Activated CD8-positive, alpha-beta T cell treated with anti-CD3 and anti-CD28 coated beads, Interleukin-2, amount 10 ng/mL, durations not matched to agents 7 days and 5 days (primary cell): ENCODE measurements around the gene COPS6. TPM values are rescaled to one million over a fixed set of nuclear protein-coding genes. Genes with fewer than 3 reads are reported as not detected.
A peak's percentile ranks its signal among the peaks of the same experiment; 100 is the strongest.

Experiments
- ATAC-seq: fragments of 150-1000 bp; cut with Tn5 transposase; one replicate; pipeline ENCODE4 v1.10.0; 2021; ENCODE audit warnings: moderate library complexity
- CTCF ChIA-PET: fragments of 350-600 bp; sonication (Branson Sonifier 250); formaldehyde crosslinking; loops from one replicate; lab custom pipeline; 2021; ENCODE audit warnings: antibody characterized with exemption; lab: Charles Lee
- POLR2A ChIA-PET: fragments of 350-600 bp; sonication (Branson Sonifier 250); formaldehyde crosslinking; loops from one replicate; lab custom pipeline; 2021; ENCODE audit warnings: antibody characterized with exemption; lab: Charles Lee
- DNase-seq: peaks from one replicate; pipeline ENCODE4 v3.0.0-alpha.2; 2020
- H3K27ac Mint-ChIP-seq: one replicate; pipeline ENCODE4 v1.8.0; 2021; ENCODE audit warnings: mild to moderate bottlenecking, mixed read lengths
- H3K27me3 Mint-ChIP-seq: one replicate; pipeline ENCODE4 v1.8.0; 2021; ENCODE audit warnings: low read depth, mixed read lengths
- H3K36me3 Mint-ChIP-seq: one replicate; pipeline ENCODE4 v1.8.0; 2021; ENCODE audit warnings: low read depth, mixed read lengths
- H3K4me1 Mint-ChIP-seq: one replicate; pipeline ENCODE4 v1.8.0; 2021; ENCODE audit warnings: low read depth, mixed read lengths
- H3K4me3 Mint-ChIP-seq: one replicate; pipeline ENCODE4 v1.8.0; 2021; ENCODE audit warnings: mild to moderate bottlenecking, mixed read lengths
- H3K9me3 Mint-ChIP-seq: one replicate; pipeline ENCODE4 v1.8.0; 2022; ENCODE audit warnings: mixed read lengths; ENCODE audit not compliant: insufficient read depth
- total RNA-seq, 2 experiments: library from RNA; stranded (reverse); gene quantifications; one replicate each; pipeline ENCODE4 v1.2.3, GENCODE V29; 2021

COPS6 gene
- total RNA-seq, 2 experiments from 2014 or later, result 74.0 to 78.3 TPM

GRCh38 chr7:100080907-100081534, 7.7 kb upstream of the COPS6 start:
- Mint-ChIP-seq H3K27ac (peak overlapping the region; percentile 72), H3K9me3 (no peaks in the 10 kb centered on the region), H3K36me3 (peaks cover 21% of the 10 kb centered on the region), H3K27me3 (peaks cover 3% of the 10 kb centered on the region), H3K4me1 (peaks cover 25% of the 10 kb centered on the region), H3K4me3 (peak overlapping the region; percentile 83)
- DNase-seq (no peak), ATAC-seq (no peak)
- ChIA-PET CTCF (interaction anchor here (0.9 to 1.2 kb wide), 3 partner anchors 9 to 96 kb away, joined by 3 read pairs; partner anchors contain the start of genes GPC2 and STAG3), POLR2A (interaction anchor here (0.6 to 3.0 kb wide), 4 partner anchors 19 to 161 kb away, joined by 3 to 19 read pairs (median 4); partner anchors contain the start of genes AP4M1, MCM7, ZKSCAN1 and ZSCAN21)

GRCh38 chr7:100081535-100082102, 7.2 kb upstream of the COPS6 start, which contains the start of gene ZNF3:
Gene ZNF3 (minus strand): TSS chr7:100081723. CDS start chr7:100077357, 4,366 bp downstream.
- peak; percentile 99 for DNase-seq
- peaks cover 25% of the 10 kb centered on the region for H3K4me1 Mint-ChIP-seq
- POLR2A ChIA-PET, result interaction anchor here (0.7 to 3.0 kb wide), 8 partner anchors 13 to 673 kb away, joined by 3 to 19 read pairs (median 4); partner anchors contain the start of genes AP4M1, BUD31, MCM7 and PDAP1
- H3K27me3 Mint-ChIP-seq, result peaks cover 3% of the 10 kb centered on the region
- H3K27ac Mint-ChIP-seq, result peak within 1 kb of the TSS; percentile 90
- CTCF ChIA-PET, result interaction anchor here (0.7 to 1.4 kb wide), 14 partner anchors 10 to 450 kb away, joined by 3 to 10 read pairs (median 4); partner anchors contain the start of genes ZKSCAN1 and ZSCAN21
- peaks cover 17% of the 10 kb centered on the region for H3K36me3 Mint-ChIP-seq
- peak; percentile 91 for ATAC-seq
- H3K4me3 Mint-ChIP-seq, result peak within 1 kb of the TSS; percentile 83
- no peaks in the 10 kb centered on the region for H3K9me3 Mint-ChIP-seq

GRCh38 chr7:100082978-100083377, 5.8 kb upstream of the COPS6 start:
- Mint-ChIP-seq H3K4me1 (peaks cover 31% of the 10 kb centered on the region), H3K36me3 (peaks cover 9% of the 10 kb centered on the region), H3K27me3 (peaks cover 3% of the 10 kb centered on the region), H3K9me3 (no peaks in the 10 kb centered on the region), H3K27ac (peak overlapping the region; percentile 82), H3K4me3 (peak overlapping the region; percentile 83)
- DNase-seq (no peak), ATAC-seq (no peak)
- ChIA-PET POLR2A (interaction anchor here (0.6 to 3.0 kb wide), 9 partner anchors 12 to 524 kb away, joined by 3 to 19 read pairs (median 4); partner anchors contain the start of genes AP4M1, MBLAC1, MCM7 and TRIM4), CTCF (interaction anchor here (0.8 to 2.0 kb wide), 17 partner anchors 10 to 451 kb away, joined by 3 to 10 read pairs (median 4); partner anchors contain the start of genes AP4M1, TRIM4, ZKSCAN1 and ZSCAN21)

GRCh38 chr7:100085515-100085914, 3.3 kb upstream of the COPS6 start:
- H3K27ac Mint-ChIP-seq, result no peak overlapping the region
- no peak overlapping the region for H3K4me3 Mint-ChIP-seq
- CTCF ChIA-PET, result interaction anchor here (0.9 to 1.7 kb wide), 3 partner anchors 45 to 172 kb away, joined by 3 to 8 read pairs (median 4); no protein-coding TSS in a partner anchor
- DNase-seq, result no peak
- peaks cover 37% of the 10 kb centered on the region for H3K4me1 Mint-ChIP-seq
- POLR2A ChIA-PET, result interaction anchor here (1.3 kb wide), 1 partner anchor 10 kb away, joined by 3 read pairs; no protein-coding TSS in a partner anchor
- peaks cover 3% of the 10 kb centered on the region for H3K36me3 Mint-ChIP-seq
- H3K9me3 Mint-ChIP-seq, result no peaks in the 10 kb centered on the region
- peaks cover 3% of the 10 kb centered on the region for H3K27me3 Mint-ChIP-seq
- no peak for ATAC-seq

- Mint-ChIP-seq H3K27me3 (peaks cover 3% of the 10 kb centered on the region), H3K4me1 (peaks cover 45% of the 10 kb centered on the region), H3K36me3 (peaks cover 20% of the 10 kb centered on the region), H3K4me3 (peak overlapping the region; percentile 19), H3K9me3 (no peaks in the 10 kb centered on the region), H3K27ac (peak overlapping the region; percentile 25)
- ChIA-PET CTCF (no interaction called here), POLR2A (interaction anchor here (1.0 to 1.9 kb wide), 2 partner anchors 14 to 72 kb away, joined by 3 to 7 read pairs; partner anchors contain the start of genes AP4M1 and MCM7)
- DNase-seq (no peak), ATAC-seq (no peak)
These were observed 1.6 kb upstream of the COPS6 start for GRCh38 chr7:100087055-100087750.

- CTCF ChIA-PET, result interaction anchor here (1.1 kb wide), 1 partner anchor 38 kb away, joined by 5 read pairs; the partner anchor contains the start of gene ZSCAN21
- no peaks in the 10 kb centered on the region for H3K27me3 Mint-ChIP-seq
- ATAC-seq (peak; percentile 16), DNase-seq (no peak)
- peaks cover 42% of the 10 kb centered on the region for H3K4me1 Mint-ChIP-seq
- H3K27ac Mint-ChIP-seq, result peak overlapping the region; percentile 93
- peak overlapping the region; percentile 91 for H3K4me3 Mint-ChIP-seq
- H3K9me3 Mint-ChIP-seq, result no peaks in the 10 kb centered on the region
- peaks cover 30% of the 10 kb centered on the region for H3K36me3 Mint-ChIP-seq
- POLR2A ChIA-PET, result interaction anchor here (0.6 to 6.3 kb wide), 3 partner anchors 10 to 61 kb away, joined by 3 to 57 read pairs (median 4); partner anchors contain the start of genes AP4M1 and MCM7
These were observed 611 bp upstream of the COPS6 start for GRCh38 chr7:100088095-100088620.

GRCh38 chr7:100089458-100090196, 858 bp downstream of the COPS6 start:
- Mint-ChIP-seq H3K27me3 (no peaks in the 10 kb centered on the region), H3K9me3 (no peaks in the 10 kb centered on the region), H3K4me1 (peaks cover 42% of the 10 kb centered on the region), H3K4me3 (peak overlapping the region; percentile 91), H3K36me3 (peaks cover 42% of the 10 kb centered on the region), H3K27ac (peak overlapping the region; percentile 93)
- DNase-seq, result no peak
- ChIA-PET POLR2A (interaction anchor here (0.6 to 6.3 kb wide), 2 partner anchors 11 to 160 kb away, joined by 5 to 57 read pairs; partner anchors contain the start of genes AP4M1, GJC3 and MCM7), CTCF (interaction anchor here (0.8 to 1.7 kb wide), 5 partner anchors 12 to 318 kb away, joined by 3 to 5 read pairs (median 4); partner anchors contain the start of genes AP4M1 and MCM7)
- ATAC-seq, result no peak

GRCh38 chr7:100090527-100091410, 2.0 kb downstream of the COPS6 start:
- ChIA-PET POLR2A (interaction anchor here (0.5 to 6.3 kb wide), 2 partner anchors 10 to 74 kb away, joined by 3 to 57 read pairs; partner anchors contain the start of genes AP4M1 and MCM7), CTCF (interaction anchor here (1.3 to 1.7 kb wide), 2 partner anchors 38 to 40 kb away, joined by 3 to 4 read pairs; no protein-coding TSS in a partner anchor)
- H3K4me1 Mint-ChIP-seq, result peaks cover 49% of the 10 kb centered on the region
- no peak for DNase-seq
- H3K4me3 Mint-ChIP-seq, result peak overlapping the region; percentile 1
- H3K27ac Mint-ChIP-seq, result peak overlapping the region; percentile 54
- H3K36me3 Mint-ChIP-seq, result peaks cover 53% of the 10 kb centered on the region
- peak; percentile 8 for ATAC-seq
- no peaks in the 10 kb centered on the region for H3K9me3 Mint-ChIP-seq
- no peaks in the 10 kb centered on the region for H3K27me3 Mint-ChIP-seq

- Mint-ChIP-seq H3K4me1 (peaks cover 53% of the 10 kb centered on the region), H3K27me3 (no peaks in the 10 kb centered on the region), H3K9me3 (no peaks in the 10 kb centered on the region), H3K4me3 (no peak overlapping the region), H3K36me3 (peaks cover 60% of the 10 kb centered on the region), H3K27ac (no peak overlapping the region)
- ChIA-PET POLR2A (interaction anchor here (0.5 to 6.3 kb wide), 2 partner anchors 9 to 75 kb away, joined by 3 to 57 read pairs; partner anchors contain the start of genes AP4M1 and MCM7), CTCF (interaction anchor here (1.0 kb wide), 1 partner anchor 10 kb away, joined by 3 read pairs; the partner anchor contains the start of genes AP4M1 and MCM7)
- no peak for DNase-seq
- ATAC-seq, result no peak
These were observed 2.8 kb downstream of the COPS6 start for GRCh38 chr7:100091411-100092181.
